ENCODE measurements around the gene SNRNP48. TPM values are rescaled to one million over a fixed set of nuclear protein-coding genes. Genes with fewer than 3 reads are reported as not detected.

Gene SNRNP48
- total and polyA plus RNA-seq, 10 of the 15 experiments (the other 5 are each of a cell fraction or from before 2014, with no cell fraction given): 3.2 to 14.4 (median 8.9) TPM

GRCh38 chr6:7621761-7622160, 31.8 kb downstream of the SNRNP48 start:
- no peaks in the 10 kb centered on the region for H3K36me3 ChIP-seq (ENCODE audit: control insufficient read depth in 2 of 2, insufficient read depth in 2 of 2, low read length in 1 of 2)
- DNase-seq (ENCODE audit: low read depth, low spot score) (no peak), ATAC-seq (no peak), FAIRE-seq (no peak)
- no peak overlapping the region for H3K4me3 ChIP-seq
- H3K9me3 ChIP-seq (replicated peaks; ENCODE audit: control insufficient read depth, insufficient read depth, low read length): no peaks in the 10 kb centered on the region
- H2AFZ ChIP-seq (ENCODE audit: control insufficient read depth, low read depth, low read length): no peak overlapping the region
- BruUV-seq (replicated peaks): no TSS peak
- 66% methylated on average over 5 of the region's 5 CpGs for WGBS (ENCODE audit: insufficient coverage, insufficient replicate concordance, low lambda C conversion rate, missing lambda C conversion rate)
- no peak overlapping the region for H3K9ac ChIP-seq (ENCODE audit: control insufficient read depth, insufficient read depth, low read length)
- H3K79me2 ChIP-seq (ENCODE audit: control insufficient read depth, insufficient read depth, low read length): no peaks in the 10 kb centered on the region
- TF ChIP-seq RFX5 (IDR thresholded peaks at IDR 0.05; ENCODE audit: low read depth, low read length) (no peak), PBX3 (IDR thresholded peaks at IDR 0.05; ENCODE audit: insufficient replicate concordance, low read depth, low read length) (no peak), EP300 (IDR thresholded peaks at IDR 0.05; ENCODE audit: borderline replicate concordance in 1 of 2, control insufficient read depth in 1 of 2, low read depth in 2 of 2, low read length in 2 of 2) (no peak), POLR2A (IDR thresholded peaks at IDR 0.05; ENCODE audit: low read depth, low read length) (no peak), IRF3 (IDR thresholded peaks at IDR 0.05) (no peak), ATF3 (IDR thresholded peaks at IDR 0.05; ENCODE audit: borderline replicate concordance, extremely low read depth, low read depth, low read length) (no peak)
- intact Hi-C loops (cut with micrococcal nuclease; ENCODE audit: unreplicated experiment): loop anchor here (10.0 kb wide), 1 partner anchor 383 kb away; no protein-coding TSS in a partner anchor
- H3K4me2 ChIP-seq (ENCODE audit: control insufficient read depth, insufficient read depth): no peak overlapping the region
- POLR2A ChIA-PET: interaction anchor here (0.6 kb wide), 1 partner anchor 24 kb away, joined by 3 read pairs; no protein-coding TSS in a partner anchor
- H3K27ac ChIP-seq (ENCODE audit: control insufficient read depth, insufficient read depth): no peak overlapping the region
- SMC1A ChIA-PET (ENCODE audit: uncharacterized antibody, unreplicated experiment): interaction anchor here (0.7 kb wide), 1 partner anchor 347 kb away, joined by 3 read pairs; no protein-coding TSS in a partner anchor
- in situ Hi-C loops (cut with MboI): no loop called here
- RAD21 ChIA-PET (ENCODE audit: unreplicated experiment): interaction anchor here (0.6 kb wide), 1 partner anchor 88 kb away, joined by 4 read pairs; no protein-coding TSS in a partner anchor
- peaks cover 5% of the 10 kb centered on the region; the same call in 1 of the 2 replicates for H3K4me1 ChIP-seq (ENCODE audit: control insufficient read depth, insufficient read depth, low read length)
- CTCF ChIA-PET: interaction anchor here (1.5 kb wide), 1 partner anchor 344 kb away, joined by 3 read pairs; no protein-coding TSS in a partner anchor
- H4K20me1 ChIP-seq (ENCODE audit: control insufficient read depth, insufficient read depth): no peaks in the 10 kb centered on the region
- no peaks in the 10 kb centered on the region for H3K27me3 ChIP-seq (replicated peaks in 1 of 2; ENCODE audit: control insufficient read depth in 2 of 2, insufficient read depth in 2 of 2, low read length in 1 of 2)
